Measurements from ENCODE around the gene GJA1. TPM values are rescaled to one million over a fixed set of nuclear protein-coding genes. Genes with fewer than 3 reads are reported as not detected.

GJA1 gene
- polyA plus RNA-seq, 1 of the 3 experiments (the other 2 are of a cell fraction) = 23.5 TPM

DNA sequence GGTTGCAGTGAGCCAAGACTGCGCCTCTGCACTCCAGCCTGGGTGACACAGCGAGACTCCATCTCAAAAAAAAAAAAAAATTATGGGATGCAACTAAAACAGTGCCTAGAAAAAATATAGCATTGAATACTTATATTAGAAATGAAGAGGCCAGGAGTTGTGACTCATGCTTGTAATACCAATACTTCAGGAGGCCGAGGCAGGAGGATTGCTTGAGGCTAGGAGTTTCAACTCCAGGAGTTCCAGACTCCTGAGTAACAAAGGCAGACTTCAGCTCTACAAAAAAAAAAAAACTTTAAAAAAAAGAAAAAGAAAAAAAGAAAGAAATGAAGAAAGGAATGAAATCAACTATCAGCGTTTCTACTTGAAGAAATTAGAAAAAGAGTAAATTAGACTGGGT, 17.1 kb upstream of the GJA1 start:
- DNase-seq = no peak
- Histone ChIP-seq H3K36me3 (replicated peaks in 1 of 2; ENCODE audit: control insufficient read depth in 1 of 2, insufficient read depth in 2 of 2, low read length in 1 of 2) (no peaks in the 10 kb centered on the region), H3K9me2 (no peaks in the 10 kb centered on the region), H3K9ac (no peak overlapping the region), H3K27me3 (ENCODE audit: insufficient read depth) (no peaks in the 10 kb centered on the region), H3K79me2 (ENCODE audit: insufficient read depth) (no peaks in the 10 kb centered on the region), H3K4me3 (ENCODE audit: low read depth in 2 of 2, low read length in 1 of 2) (no peak overlapping the region), H4K20me1 (ENCODE audit: insufficient read depth) (no peaks in the 10 kb centered on the region), H3F3A (replicated peaks; ENCODE audit: insufficient read depth) (no peaks in the 10 kb centered on the region), H3K4me1 (ENCODE audit: control insufficient read depth in 1 of 2, insufficient read depth in 2 of 2, low read depth in 1 of 2, low read length in 1 of 2) (no peaks in the 10 kb centered on the region), H3K27ac (ENCODE audit: low read depth in 2 of 2, low read length in 1 of 2) (no peak overlapping the region), H3K9me3 (no peaks in the 10 kb centered on the region), H2AFZ (ENCODE audit: low read depth) (no peak overlapping the region), H3K4me2 (no peak overlapping the region)
- ChIA-PET CTCF (interaction anchor here (2.0 kb wide), 1 partner anchor 12 kb away, joined by 6 read pairs; no protein-coding TSS in a partner anchor), POLR2A (no interaction called here)
- TF ChIP-seq, protein P1, sequence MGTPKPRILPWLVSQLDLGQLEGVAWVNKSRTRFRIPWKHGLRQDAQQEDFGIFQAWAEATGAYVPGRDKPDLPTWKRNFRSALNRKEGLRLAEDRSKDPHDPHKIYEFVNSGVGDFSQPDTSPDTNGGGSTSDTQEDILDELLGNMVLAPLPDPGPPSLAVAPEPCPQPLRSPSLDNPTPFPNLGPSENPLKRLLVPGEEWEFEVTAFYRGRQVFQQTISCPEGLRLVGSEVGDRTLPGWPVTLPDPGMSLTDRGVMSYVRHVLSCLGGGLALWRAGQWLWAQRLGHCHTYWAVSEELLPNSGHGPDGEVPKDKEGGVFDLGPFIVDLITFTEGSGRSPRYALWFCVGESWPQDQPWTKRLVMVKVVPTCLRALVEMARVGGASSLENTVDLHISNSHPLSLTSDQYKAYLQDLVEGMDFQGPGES (IDR thresholded peaks at IDR 0.05; ENCODE audit: low read depth, low read length) = no peak
- TF ChIP-seq GATA2 (CRISPR knock-in tag; IDR thresholded peaks at IDR 0.05) = no peak
- TF ChIP-seq GABPA (IDR thresholded peaks at IDR 0.05; ENCODE audit: low read depth) = no peak
- TF ChIP-seq, protein P2, sequence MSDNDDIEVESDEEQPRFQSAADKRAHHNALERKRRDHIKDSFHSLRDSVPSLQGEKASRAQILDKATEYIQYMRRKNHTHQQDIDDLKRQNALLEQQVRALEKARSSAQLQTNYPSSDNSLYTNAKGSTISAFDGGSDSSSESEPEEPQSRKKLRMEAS (IDR thresholded peaks at IDR 0.05; ENCODE audit: low read depth) = no peak
- TF ChIP-seq YY1 (IDR thresholded peaks at IDR 0.05; ENCODE audit: low read depth) = no peak
- TF ChIP-seq NRF1 (IDR thresholded peaks at IDR 0.05; ENCODE audit: low read depth, low read length) = no peak
- WGBS (ENCODE audit: low lambda C conversion rate) = 63% methylated on average over 4 of the region's 4 CpGs

DNA sequence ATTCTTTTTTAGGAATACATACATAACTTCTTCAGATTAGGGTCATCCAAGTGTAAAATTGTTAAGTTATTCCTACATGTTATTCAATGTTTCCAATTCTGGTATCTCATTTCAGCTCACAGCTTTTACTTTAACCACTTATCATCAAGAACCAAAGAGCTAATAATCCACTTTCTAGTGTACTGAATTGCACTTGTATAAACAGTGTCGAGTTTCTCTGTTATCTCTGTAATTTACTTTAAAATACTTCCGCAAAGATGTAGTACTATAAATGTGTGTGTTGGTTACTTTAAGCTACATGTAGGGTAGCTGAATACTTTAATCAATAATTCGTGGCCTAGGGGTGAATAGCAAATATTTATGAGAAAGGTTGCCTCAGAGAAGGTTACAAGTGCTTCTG, 8.8 kb upstream of the GJA1 start:
- Histone ChIP-seq H3K36me3 (replicated peaks in 1 of 2; ENCODE audit: control insufficient read depth in 1 of 2, insufficient read depth in 2 of 2, low read length in 1 of 2) (no peaks in the 10 kb centered on the region), H3K9me3 (no peaks in the 10 kb centered on the region), H3F3A (replicated peaks; ENCODE audit: insufficient read depth) (no peaks in the 10 kb centered on the region), H3K4me3 (ENCODE audit: low read depth in 2 of 2, low read length in 1 of 2) (no peak overlapping the region), H3K27ac (ENCODE audit: low read depth in 2 of 2, low read length in 1 of 2) (no peak overlapping the region), H3K4me1 (ENCODE audit: control insufficient read depth in 1 of 2, insufficient read depth in 2 of 2, low read depth in 1 of 2, low read length in 1 of 2) (peaks cover 0 to 5% of the 10 kb centered on the region in 2 experiments; a peak in 2 of 4 replicates), H4K20me1 (ENCODE audit: insufficient read depth) (no peaks in the 10 kb centered on the region), H3K9ac (no peak overlapping the region), H3K27me3 (ENCODE audit: insufficient read depth) (no peaks in the 10 kb centered on the region), H3K4me2 (no peak overlapping the region), H3K79me2 (ENCODE audit: insufficient read depth) (no peaks in the 10 kb centered on the region), H3K9me2 (no peaks in the 10 kb centered on the region), H2AFZ (ENCODE audit: low read depth) (no peak overlapping the region; the same call in 1 of the 2 replicates)
- TF ChIP-seq RFX5 (IDR thresholded peaks at IDR 0.05; ENCODE audit: low read length) (no peak), SIN3A (IDR thresholded peaks at IDR 0.05; ENCODE audit: borderline replicate concordance, low read depth, low read length) (no peak), EP300 (IDR thresholded peaks at IDR 0.05; ENCODE audit: borderline replicate concordance in 1 of 2, low read depth in 1 of 2, low read length in 1 of 2) (no peak), RCOR1 (IDR thresholded peaks at IDR 0.05; ENCODE audit: low read length) (no peak), EZH2phosphoT487 (IDR thresholded peaks at IDR 0.05; ENCODE audit: borderline replicate concordance, low read depth) (no peak), GATA2 (CRISPR knock-in tag; IDR thresholded peaks at IDR 0.05) (no peak)
- TF ChIP-seq, protein P3, sequence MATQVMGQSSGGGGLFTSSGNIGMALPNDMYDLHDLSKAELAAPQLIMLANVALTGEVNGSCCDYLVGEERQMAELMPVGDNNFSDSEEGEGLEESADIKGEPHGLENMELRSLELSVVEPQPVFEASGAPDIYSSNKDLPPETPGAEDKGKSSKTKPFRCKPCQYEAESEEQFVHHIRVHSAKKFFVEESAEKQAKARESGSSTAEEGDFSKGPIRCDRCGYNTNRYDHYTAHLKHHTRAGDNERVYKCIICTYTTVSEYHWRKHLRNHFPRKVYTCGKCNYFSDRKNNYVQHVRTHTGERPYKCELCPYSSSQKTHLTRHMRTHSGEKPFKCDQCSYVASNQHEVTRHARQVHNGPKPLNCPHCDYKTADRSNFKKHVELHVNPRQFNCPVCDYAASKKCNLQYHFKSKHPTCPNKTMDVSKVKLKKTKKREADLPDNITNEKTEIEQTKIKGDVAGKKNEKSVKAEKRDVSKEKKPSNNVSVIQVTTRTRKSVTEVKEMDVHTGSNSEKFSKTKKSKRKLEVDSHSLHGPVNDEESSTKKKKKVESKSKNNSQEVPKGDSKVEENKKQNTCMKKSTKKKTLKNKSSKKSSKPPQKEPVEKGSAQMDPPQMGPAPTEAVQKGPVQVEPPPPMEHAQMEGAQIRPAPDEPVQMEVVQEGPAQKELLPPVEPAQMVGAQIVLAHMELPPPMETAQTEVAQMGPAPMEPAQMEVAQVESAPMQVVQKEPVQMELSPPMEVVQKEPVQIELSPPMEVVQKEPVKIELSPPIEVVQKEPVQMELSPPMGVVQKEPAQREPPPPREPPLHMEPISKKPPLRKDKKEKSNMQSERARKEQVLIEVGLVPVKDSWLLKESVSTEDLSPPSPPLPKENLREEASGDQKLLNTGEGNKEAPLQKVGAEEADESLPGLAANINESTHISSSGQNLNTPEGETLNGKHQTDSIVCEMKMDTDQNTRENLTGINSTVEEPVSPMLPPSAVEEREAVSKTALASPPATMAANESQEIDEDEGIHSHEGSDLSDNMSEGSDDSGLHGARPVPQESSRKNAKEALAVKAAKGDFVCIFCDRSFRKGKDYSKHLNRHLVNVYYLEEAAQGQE (IDR thresholded peaks at IDR 0.05; ENCODE audit: low read depth, low read length) = no peak
- POLR2A ChIA-PET = no interaction called here
- CTCF ChIA-PET = interaction anchor here (1.1 to 1.2 kb wide), 3 partner anchors 26 to 426 kb away, joined by 3 to 10 read pairs (median 4); no protein-coding TSS in a partner anchor
- DNase-seq = no peak
- 68% methylated on average over 3 of the region's 3 CpGs for WGBS (ENCODE audit: low lambda C conversion rate)

All from SK-N-SH (cell line).